ENCODE measurements around the gene ECE2. TPM values are rescaled to one million over a fixed set of nuclear protein-coding genes. Genes with fewer than 3 reads are reported as not detected.
"Not testable (repeated sequence)": the region's sequence is repeated elsewhere in the genome, so short reads cannot be mapped to it uniquely, and the experiment has no call there.

ECE2 gene
- total RNA-seq, 1 donor from 2014 or later: not detected

- no peak for DNase-seq (ENCODE audit: extremely low read depth, low read depth, low spot score)
Measured at GRCh38 chr3:184333700-184334099, 57.9 kb downstream of the ECE2 start.

- no peak for DNase-seq (ENCODE audit: extremely low read depth, low read depth, low spot score)
Measured at GRCh38 chr3:184334470-184335158, 58.8 kb downstream of the ECE2 start.

GRCh38 chr3:184335291-184335660 is 59.5 kb downstream of the ECE2 start:
- no peak for DNase-seq (ENCODE audit: extremely low read depth, low read depth, low spot score)

GRCh38 chr3:184335661-184336546 is 60.1 kb downstream of the ECE2 start:
- no peak for DNase-seq (ENCODE audit: extremely low read depth, low read depth, low spot score)

GRCh38 chr3:184336547-184337398 is 61.0 kb downstream of the ECE2 start:
- no peak for DNase-seq (ENCODE audit: extremely low read depth, low read depth, low spot score)

- no peak for DNase-seq (ENCODE audit: extremely low read depth, low read depth, low spot score)
Measured at GRCh38 chr3:184337399-184337714, 61.5 kb downstream of the ECE2 start, which contains the start of gene FAM131A. Gene FAM131A, plus strand, starts transcription at chr3:184337600. Its CDS starts 31 bp downstream, at chr3:184337631.

- DNase-seq (ENCODE audit: extremely low read depth, low read depth, low spot score): no peak
Measured at GRCh38 chr3:184337981-184338380, 62.2 kb downstream of the ECE2 start.

GRCh38 chr3:184338511-184338945 is 62.7 kb downstream of the ECE2 start:
- DNase-seq (ENCODE audit: extremely low read depth, low read depth, low spot score): no peak

GRCh38 chr3:184339001-184339400 is 63.2 kb downstream of the ECE2 start:
- DNase-seq (ENCODE audit: extremely low read depth, low read depth, low spot score): no peak

GRCh38 chr3:184339451-184340135 is 63.8 kb downstream of the ECE2 start:
- not testable (repeated sequence) for DNase-seq (ENCODE audit: extremely low read depth, low read depth, low spot score)

- no peak for DNase-seq (ENCODE audit: extremely low read depth, low read depth, low spot score)
Measured at GRCh38 chr3:184341925-184342324, 66.1 kb downstream of the ECE2 start.

Other genes starting within 250 kb of the ECE2 start
- not detected in 2 replicates for gene HTR3D, start 244.3 kb upstream of the ECE2 start, total RNA-seq
- gene HTR3C, start 223.0 kb upstream of the ECE2 start, total RNA-seq: not detected in 2 replicates
- gene HTR3E, start 179.0 kb upstream of the ECE2 start, total RNA-seq: not detected in 2 replicates
- 21.1 and 29.8 TPM in 2 replicates for gene EIF2B5, start 140.7 kb upstream of the ECE2 start, total RNA-seq
- gene DVL3, start 120.6 kb upstream of the ECE2 start, total RNA-seq: 42.3 and 47.1 TPM in 2 replicates
- gene AP2M1, start 101.2 kb upstream of the ECE2 start, total RNA-seq: 404 and 435 TPM in 2 replicates
- 41.5 and 65.8 TPM in 2 replicates for gene ABCF3, start 89.8 kb upstream of the ECE2 start, total RNA-seq
- gene VWA5B2, start 46.4 kb upstream of the ECE2 start, total RNA-seq: 0.19 and 1.3 TPM in 2 replicates
- 68.3 and 72.4 TPM in 2 replicates for gene ALG3, start 27.1 kb upstream of the ECE2 start, total RNA-seq
- gene EEF1AKMT4, start 26.4 kb upstream of the ECE2 start, total RNA-seq: 3.1 and 5.8 TPM in 2 replicates
- gene CAMK2N2, start 14.5 kb upstream of the ECE2 start, total RNA-seq: 0.58 TPM in 1 of 2 replicates, not detected in the other
- gene PSMD2, start 23.2 kb downstream of the ECE2 start, total RNA-seq: 504 and 771 TPM in 2 replicates
- 424 and 473 TPM in 2 replicates for gene EIF4G1, start 38.6 kb downstream of the ECE2 start, total RNA-seq
- 30.9 and 36.8 TPM in 2 replicates for gene FAM131A, start 61.6 kb downstream of the ECE2 start, total RNA-seq
- 3.3 and 3.6 TPM in 2 replicates for gene CLCN2, start 85.6 kb downstream of the ECE2 start, total RNA-seq
- gene POLR2H, start 85.7 kb downstream of the ECE2 start, total RNA-seq: 74.7 and 97.7 TPM in 2 replicates
- gene THPO, start 102.2 kb downstream of the ECE2 start, total RNA-seq: not detected in 2 replicates
- 0.78 and 1.9 TPM in 2 replicates for gene CHRD, start 104.0 kb downstream of the ECE2 start, total RNA-seq